HUES64 (cell line): ENCODE data around the gene PFDN5.
"Not testable (repeated sequence)": the region's sequence is repeated elsewhere in the genome, so short reads cannot be mapped to it uniquely, and the experiment has no call there.

ENCODE experiments used
- H3K27ac ChIP-seq: 2 replicates; pipeline ENCODE4 v1.7.0; 2013; ENCODE audit warnings: low read depth, low read length, inconsistent platforms
- H3K27me3 ChIP-seq: 2 replicates; pipeline ENCODE4 v1.6.1; 2013; ENCODE audit warnings: mild to moderate bottlenecking, low read length; ENCODE audit not compliant: insufficient read depth
- H3K36me3 ChIP-seq: 2 replicates; pipeline ENCODE4 v1.6.1; 2013; ENCODE audit warnings: mild to moderate bottlenecking, low read length; ENCODE audit not compliant: insufficient read depth
- H3K4me1 ChIP-seq: 2 replicates; pipeline ENCODE4 v1.6.1; 2013; ENCODE audit warnings: mild to moderate bottlenecking, low read length, moderate library complexity; ENCODE audit not compliant: insufficient read depth
- H3K4me3 ChIP-seq: 2 replicates; pipeline ENCODE4 v1.5.1; 2013; ENCODE audit warnings: mild to moderate bottlenecking, low read length, moderate library complexity
- H3K9ac ChIP-seq: 2 replicates; pipeline ENCODE4 v1.6.1; 2013; ENCODE audit warnings: mild to moderate bottlenecking, low read depth, low read length
- H3K9me3 ChIP-seq: 2 replicates; pipeline ENCODE4 v1.6.1; 2013; ENCODE audit warnings: low read depth, low read length; ENCODE audit not compliant: insufficient read depth
- WGBS: fragments of 150-250, 120-280 bp; methylation state at CpG from one replicate; pipeline ENCODE4 v1.1.7; 2013; ENCODE audit warnings: missing lambda C conversion rate; 5-methylcytosine and 5-hydroxymethylcytosine counted together

Gene PFDN5

DNA sequence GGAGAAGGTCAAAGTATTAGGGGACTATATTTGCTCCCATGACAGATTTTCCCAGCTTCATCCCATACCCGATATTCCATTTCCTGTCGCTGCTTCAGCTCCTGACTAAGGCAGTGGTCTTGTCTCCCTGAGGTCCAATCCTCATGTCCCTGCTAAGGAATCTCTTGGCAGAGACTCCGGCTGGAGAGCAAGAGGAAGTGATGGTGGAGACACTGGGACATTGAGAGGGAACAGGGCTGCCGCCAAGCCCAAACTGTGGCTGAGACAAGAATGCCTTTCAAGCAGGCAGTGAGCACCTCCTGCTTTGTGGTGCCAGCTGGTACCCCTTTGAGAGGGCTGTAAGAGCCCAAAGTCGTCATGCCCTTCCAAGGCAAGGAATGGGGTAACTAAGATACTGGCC, 35.3 kb downstream of the PFDN5 start:
- Histone ChIP-seq H3K27ac (no peak overlapping the region), H3K4me1 (peaks cover 12% of the 10 kb centered on the region), H3K9me3 (no peaks in the 10 kb centered on the region), H3K27me3 (peaks cover 38% of the 10 kb centered on the region), H3K36me3 (no peaks in the 10 kb centered on the region), H3K9ac (no peak overlapping the region), H3K4me3 (no peak overlapping the region)
- WGBS: 90% methylated on average over 5 of the region's 5 CpGs

DNA sequence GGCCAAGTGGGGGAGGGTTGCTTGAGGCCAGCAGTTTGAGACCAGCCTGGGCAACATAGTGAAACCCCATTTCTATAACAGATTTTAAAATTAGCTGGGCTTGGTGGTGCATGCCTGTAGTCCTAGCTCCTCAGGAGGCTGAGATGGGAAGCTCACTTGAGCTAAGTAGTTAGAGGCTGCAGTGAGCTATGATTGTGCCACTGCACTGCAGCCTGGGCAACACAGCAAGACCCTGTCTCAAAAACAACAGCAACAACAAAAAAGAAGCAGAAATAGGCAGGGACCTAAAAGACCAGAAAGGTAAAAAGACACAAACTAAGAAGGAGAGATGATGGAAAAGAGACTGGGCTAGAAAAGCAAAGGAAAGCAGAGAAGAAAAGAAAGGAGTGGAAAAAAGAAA, 37.0 kb downstream of the PFDN5 start:
- peaks cover 24% of the 10 kb centered on the region; the same call in 1 of the 2 replicates for H3K27me3 ChIP-seq
- not testable (repeated sequence) for H3K9me3 ChIP-seq, H3K27ac ChIP-seq

DNA sequence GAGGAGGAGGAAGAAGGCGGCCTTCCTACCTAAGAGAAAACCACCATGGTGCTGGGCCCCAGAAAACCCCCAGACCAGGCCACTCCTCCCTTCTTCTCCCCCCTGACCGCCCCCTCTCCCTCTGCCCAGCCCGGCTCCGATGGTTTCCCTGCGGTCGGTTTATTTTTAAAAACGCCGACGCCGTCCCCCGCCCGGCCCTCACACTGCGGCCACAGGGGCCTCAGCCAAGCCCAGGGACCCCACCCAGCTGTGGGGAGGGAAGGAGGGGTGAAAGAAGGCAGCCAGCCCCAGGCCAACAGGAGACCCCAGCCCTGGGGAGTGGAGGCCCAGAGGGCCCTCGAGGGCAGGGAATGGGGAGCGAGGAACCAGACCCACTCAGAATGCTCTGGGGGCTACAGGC, 37.4 kb downstream of the PFDN5 start:
- Histone ChIP-seq H3K4me3 (no peak overlapping the region), H3K9ac (no peak overlapping the region)
- WGBS: 87% methylated on average over 14 of the region's 15 CpGs

More for the DNA sequence above, 37.0 kb downstream of the PFDN5 start:
- not testable (repeated sequence) for H3K9ac ChIP-seq, H3K36me3 ChIP-seq, H3K4me3 ChIP-seq
- peaks cover 12% of the 10 kb centered on the region for H3K4me1 ChIP-seq

DNA sequence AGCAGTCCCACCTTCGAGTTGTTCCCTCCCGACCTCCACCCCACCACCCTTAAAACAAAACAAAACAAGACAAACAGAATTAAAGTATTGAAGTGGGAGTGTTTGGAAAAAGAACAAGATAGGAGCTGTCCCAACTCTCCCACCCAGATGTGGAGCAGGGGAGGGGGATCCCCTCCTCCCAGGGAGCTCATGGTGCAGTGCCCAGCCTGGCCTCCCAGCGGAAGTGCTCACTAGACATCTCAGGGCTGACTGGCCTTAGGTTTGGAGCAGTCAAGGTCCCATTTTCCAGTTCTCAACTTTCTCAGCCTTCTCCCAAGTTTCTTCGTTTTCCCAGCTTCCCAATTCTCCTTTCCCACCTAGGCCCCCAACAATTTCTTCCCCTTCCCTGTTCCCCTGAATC, 37.9 kb downstream of the PFDN5 start:
- WGBS: 94% methylated on average over 3 of the region's 4 CpGs
- peaks cover 15% of the 10 kb centered on the region; the same call in 1 of the 2 replicates for H3K27me3 ChIP-seq

More for the DNA sequence above, 37.4 kb downstream of the PFDN5 start:
- Histone ChIP-seq H3K27me3 (peaks cover 20% of the 10 kb centered on the region; the same call in 1 of the 2 replicates), H3K4me1 (peaks cover 13% of the 10 kb centered on the region), H3K36me3 (no peaks in the 10 kb centered on the region), H3K9me3 (no peaks in the 10 kb centered on the region), H3K27ac (no peak overlapping the region)

DNA sequence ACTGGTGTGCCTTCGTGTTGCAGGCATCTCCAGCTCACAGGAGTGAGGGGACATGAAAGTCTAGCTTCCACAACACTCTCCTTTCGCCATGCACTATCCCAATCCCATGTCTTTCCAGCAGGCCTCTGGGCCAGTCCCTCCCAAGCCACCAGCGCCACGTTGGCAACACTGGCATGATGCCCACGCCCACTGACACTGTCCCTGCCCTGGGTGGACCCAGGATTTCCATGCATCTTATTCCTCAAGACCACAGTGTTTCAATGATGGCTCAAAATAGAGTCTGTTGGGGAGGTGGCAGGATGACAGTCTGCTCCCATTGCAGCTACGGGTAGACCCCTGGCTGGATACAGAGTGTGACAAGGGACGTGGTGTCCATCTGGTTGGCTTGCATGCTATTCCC, 38.5 kb downstream of the PFDN5 start:
- no peak overlapping the region for H3K27ac ChIP-seq
- no peaks in the 10 kb centered on the region for H3K36me3 ChIP-seq
- peaks cover 21% of the 10 kb centered on the region for H3K4me1 ChIP-seq
- H3K9ac ChIP-seq: no peak overlapping the region
- no peak overlapping the region for H3K4me3 ChIP-seq
- 82% methylated on average over 7 of the region's 7 CpGs for WGBS
- H3K27me3 ChIP-seq: peaks cover 9% of the 10 kb centered on the region; the same call in 1 of the 2 replicates
- no peaks in the 10 kb centered on the region for H3K9me3 ChIP-seq

More for the DNA sequence above, 37.9 kb downstream of the PFDN5 start:
- no peak overlapping the region for H3K9ac ChIP-seq
- H3K36me3 ChIP-seq: no peaks in the 10 kb centered on the region
- no peak overlapping the region for H3K27ac ChIP-seq
- no peak overlapping the region for H3K4me3 ChIP-seq
- H3K9me3 ChIP-seq: no peaks in the 10 kb centered on the region
- peaks cover 16% of the 10 kb centered on the region for H3K4me1 ChIP-seq

DNA sequence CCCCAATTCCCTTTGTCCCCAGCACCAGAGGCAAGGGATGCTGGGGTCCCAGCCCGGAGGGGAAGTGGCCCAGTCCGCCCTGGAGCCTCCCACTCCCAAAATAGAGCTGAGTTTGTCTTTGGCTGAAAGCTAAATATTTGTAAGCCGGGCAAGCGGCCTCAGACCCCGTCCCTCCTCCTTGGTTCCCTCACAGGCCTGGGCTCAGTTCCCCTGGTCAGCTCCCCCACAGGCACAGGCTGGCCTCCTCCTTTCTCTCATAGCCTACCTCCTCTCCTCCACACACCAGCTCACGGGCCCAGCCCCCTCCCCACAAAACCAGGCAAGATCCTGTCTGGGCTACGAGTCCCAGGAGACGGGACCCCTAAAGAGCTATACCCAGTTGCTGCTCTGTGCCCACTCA, 39.5 kb downstream of the PFDN5 start:
- 72% methylated on average over 8 of the region's 8 CpGs for WGBS
- Histone ChIP-seq H3K27ac (no peak overlapping the region), H3K27me3 (peaks cover 3% of the 10 kb centered on the region; the same call in 1 of the 2 replicates), H3K4me3 (no peak overlapping the region), H3K9me3 (no peaks in the 10 kb centered on the region), H3K4me1 (peaks cover 21% of the 10 kb centered on the region), H3K36me3 (no peaks in the 10 kb centered on the region), H3K9ac (no peak overlapping the region)

DNA sequence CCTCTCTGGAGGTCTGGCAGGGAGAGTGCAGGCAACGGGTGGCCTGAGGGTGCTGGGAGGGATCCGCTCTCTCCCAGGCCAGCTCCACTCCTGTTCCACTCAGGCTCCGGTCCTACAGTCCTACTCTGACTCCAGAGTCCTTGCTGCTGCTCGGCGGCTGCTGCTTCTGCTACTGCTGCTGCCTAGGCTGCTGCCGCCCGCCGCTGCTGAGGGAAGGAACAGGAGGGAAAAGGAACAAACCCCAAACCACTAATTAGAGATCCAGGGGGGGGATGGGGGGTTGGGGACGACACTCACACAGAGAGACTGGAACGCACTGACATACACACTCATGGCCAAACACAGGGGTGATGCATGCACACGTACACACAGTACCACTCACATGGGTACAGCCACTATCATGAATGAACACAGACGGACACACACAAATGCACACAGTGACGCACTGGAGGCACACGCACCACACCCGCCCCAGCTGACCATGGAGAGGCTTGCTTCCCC, 40.9 kb downstream of the PFDN5 start, which contains the start of gene SP7:
Gene SP7 (minus strand): TSS at position 174 of the 501 bp plus-strand sequence. CDS start 708 bp downstream, outside the sequence.
- H3K27ac ChIP-seq: no peak within 1 kb of the TSS
- H3K9me3 ChIP-seq: no peaks in the 10 kb centered on the region
- no peak within 1 kb of the TSS for H3K4me3 ChIP-seq
- no peaks in the 10 kb centered on the region for H3K36me3 ChIP-seq
- peak within 1 kb of the TSS; percentile 20; the same call in 1 of the 2 replicates for H3K9ac ChIP-seq
- peaks cover 7% of the 10 kb centered on the region; the same call in 1 of the 2 replicates for H3K27me3 ChIP-seq
- 71% methylated on average over 12 of the region's 15 CpGs for WGBS
- peaks cover 21% of the 10 kb centered on the region for H3K4me1 ChIP-seq

DNA sequence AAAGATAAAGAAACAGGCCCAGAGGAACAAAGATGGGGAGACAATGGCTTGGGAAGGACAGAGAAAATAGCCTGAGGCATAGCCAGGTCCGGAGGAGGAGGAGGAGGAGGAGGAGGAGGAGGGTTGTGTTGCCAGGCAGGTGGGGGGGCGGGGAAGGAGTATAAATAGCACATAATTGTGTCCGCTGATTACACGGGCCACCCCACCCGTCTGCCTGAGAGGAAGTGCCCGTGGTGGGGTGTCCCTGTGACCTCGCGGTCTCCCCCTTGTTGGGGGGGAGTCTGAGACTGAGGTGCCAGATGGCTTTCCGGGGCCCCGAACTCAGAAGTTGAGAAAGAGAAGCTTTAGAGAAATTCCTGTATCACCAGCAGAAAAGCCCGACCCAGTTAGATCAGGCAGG, 42.7 kb downstream of the PFDN5 start:
- Histone ChIP-seq H3K27ac (no peak overlapping the region), H3K27me3 (peaks cover 7% of the 10 kb centered on the region), H3K4me3 (no peak overlapping the region), H3K4me1 (peaks cover 21% of the 10 kb centered on the region), H3K36me3 (no peaks in the 10 kb centered on the region), H3K9ac (no peak overlapping the region), H3K9me3 (no peaks in the 10 kb centered on the region)
- WGBS: 56% methylated on average over 11 of the region's 11 CpGs

DNA sequence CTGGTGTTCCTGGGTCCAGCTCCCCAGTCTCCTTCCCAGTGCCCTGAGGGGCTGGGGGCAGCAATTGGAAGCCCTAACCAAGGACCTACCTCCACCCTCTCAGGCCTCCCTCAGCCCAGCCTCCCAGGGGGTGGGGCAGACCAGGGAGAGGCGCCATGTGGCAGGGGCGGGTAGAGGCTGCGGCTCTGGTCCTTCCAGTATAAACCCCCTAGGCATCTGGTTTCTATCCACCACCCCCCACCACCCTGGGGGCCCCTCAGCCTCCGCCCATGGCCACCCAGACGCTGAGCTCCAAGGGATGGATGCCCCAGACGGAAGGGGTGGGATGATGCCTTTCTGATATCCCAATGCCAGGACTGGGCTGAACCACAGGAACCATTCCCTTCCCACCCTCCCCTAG, 43.6 kb downstream of the PFDN5 start:
- 61% methylated on average over 5 of the region's 6 CpGs for WGBS
- Histone ChIP-seq H3K9ac (no peak overlapping the region), H3K9me3 (no peaks in the 10 kb centered on the region), H3K27me3 (peaks cover 15% of the 10 kb centered on the region), H3K36me3 (no peaks in the 10 kb centered on the region), H3K4me3 (no peak overlapping the region), H3K27ac (no peak overlapping the region), H3K4me1 (peaks cover 21% of the 10 kb centered on the region)

DNA sequence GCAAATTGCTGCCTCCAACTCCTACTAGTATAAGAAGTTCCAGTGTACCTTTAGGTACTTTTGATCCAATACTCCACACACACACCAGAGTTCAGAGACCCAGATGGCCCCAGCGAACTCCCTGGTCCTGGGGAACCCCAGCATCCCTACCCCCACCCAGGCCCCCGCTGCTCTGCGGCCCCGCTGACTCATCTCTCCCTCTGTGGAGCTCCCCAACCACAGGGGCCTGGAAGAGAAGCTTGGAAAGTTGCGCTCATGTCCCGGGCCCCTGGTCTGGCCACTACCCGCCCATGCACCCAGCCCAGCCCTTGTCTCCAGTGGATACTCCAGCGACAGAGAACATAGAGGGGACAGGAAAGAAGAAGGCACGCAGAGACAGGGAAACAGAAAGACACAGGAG, 45.1 kb downstream of the PFDN5 start:
- H3K4me1 ChIP-seq: peaks cover 27% of the 10 kb centered on the region
- H3K27me3 ChIP-seq: peaks cover 23% of the 10 kb centered on the region
- 86% methylated on average over 9 of the region's 9 CpGs for WGBS
- no peak overlapping the region for H3K9ac ChIP-seq
- no peaks in the 10 kb centered on the region for H3K36me3 ChIP-seq
- no peak overlapping the region for H3K27ac ChIP-seq
- H3K4me3 ChIP-seq: no peak overlapping the region
- H3K9me3 ChIP-seq: no peaks in the 10 kb centered on the region

DNA sequence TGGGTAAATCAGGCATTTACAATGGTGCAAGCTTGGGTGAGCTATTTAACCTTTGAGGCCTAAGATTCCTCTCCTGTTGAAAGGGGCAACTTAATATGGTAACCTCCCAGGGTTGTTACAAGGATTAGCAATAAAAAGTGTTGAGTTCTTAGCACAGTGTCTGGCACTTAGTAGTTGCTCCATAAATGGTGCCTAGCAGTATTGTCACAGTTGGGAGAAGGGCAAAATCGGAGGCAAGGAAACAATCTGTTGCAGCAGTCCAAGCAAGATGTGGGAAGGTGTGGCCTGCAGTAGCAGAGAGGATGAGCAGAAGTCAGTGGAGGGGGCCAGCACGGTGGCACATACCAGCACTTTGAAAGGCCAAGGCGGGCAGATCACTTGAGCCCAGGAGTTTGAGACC, 48.1 kb downstream of the PFDN5 start:
- Histone ChIP-seq H3K36me3 (no peaks in the 10 kb centered on the region), H3K4me3 (no peak overlapping the region), H3K27ac (no peak overlapping the region), H3K9me3 (no peaks in the 10 kb centered on the region), H3K9ac (no peak overlapping the region), H3K4me1 (peaks cover 14% of the 10 kb centered on the region), H3K27me3 (peaks cover 25% of the 10 kb centered on the region)
- 61% methylated on average over 3 of the region's 3 CpGs for WGBS

DNA sequence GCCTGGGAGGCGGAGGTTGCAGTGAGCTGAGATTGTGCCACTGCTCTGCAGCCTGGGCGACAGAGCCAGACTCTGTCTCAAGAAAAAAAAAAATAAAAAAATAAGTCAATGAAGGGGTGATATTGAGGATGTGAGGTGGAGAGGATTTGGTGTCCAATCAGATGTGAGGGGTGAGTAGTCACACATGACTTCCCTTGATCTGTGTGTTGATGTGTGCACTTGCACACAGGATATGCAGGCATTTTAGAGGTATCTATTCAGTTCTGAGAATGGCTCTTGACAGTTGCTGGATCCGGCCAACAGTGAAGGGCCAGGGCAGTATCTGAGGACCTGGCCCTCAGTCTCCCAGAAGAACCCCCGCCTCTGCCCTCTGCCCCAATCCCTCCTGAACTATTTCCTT, 48.6 kb downstream of the PFDN5 start:
- Histone ChIP-seq H3K9me3 (no peaks in the 10 kb centered on the region), H3K4me3 (no peak overlapping the region), H3K36me3 (no peaks in the 10 kb centered on the region), H3K27me3 (peaks cover 25% of the 10 kb centered on the region), H3K9ac (no peak overlapping the region), H3K4me1 (peaks cover 12% of the 10 kb centered on the region), H3K27ac (no peak overlapping the region)
- whole genome bisulfite sequencing: 89% methylated on average over 4 of the region's 4 CpGs
